ENCODE measurements around the gene ALPP.
"Not testable (repeated sequence)": the region's sequence is repeated elsewhere in the genome, so short reads cannot be mapped to it uniquely, and the experiment has no call there.

DNA sequence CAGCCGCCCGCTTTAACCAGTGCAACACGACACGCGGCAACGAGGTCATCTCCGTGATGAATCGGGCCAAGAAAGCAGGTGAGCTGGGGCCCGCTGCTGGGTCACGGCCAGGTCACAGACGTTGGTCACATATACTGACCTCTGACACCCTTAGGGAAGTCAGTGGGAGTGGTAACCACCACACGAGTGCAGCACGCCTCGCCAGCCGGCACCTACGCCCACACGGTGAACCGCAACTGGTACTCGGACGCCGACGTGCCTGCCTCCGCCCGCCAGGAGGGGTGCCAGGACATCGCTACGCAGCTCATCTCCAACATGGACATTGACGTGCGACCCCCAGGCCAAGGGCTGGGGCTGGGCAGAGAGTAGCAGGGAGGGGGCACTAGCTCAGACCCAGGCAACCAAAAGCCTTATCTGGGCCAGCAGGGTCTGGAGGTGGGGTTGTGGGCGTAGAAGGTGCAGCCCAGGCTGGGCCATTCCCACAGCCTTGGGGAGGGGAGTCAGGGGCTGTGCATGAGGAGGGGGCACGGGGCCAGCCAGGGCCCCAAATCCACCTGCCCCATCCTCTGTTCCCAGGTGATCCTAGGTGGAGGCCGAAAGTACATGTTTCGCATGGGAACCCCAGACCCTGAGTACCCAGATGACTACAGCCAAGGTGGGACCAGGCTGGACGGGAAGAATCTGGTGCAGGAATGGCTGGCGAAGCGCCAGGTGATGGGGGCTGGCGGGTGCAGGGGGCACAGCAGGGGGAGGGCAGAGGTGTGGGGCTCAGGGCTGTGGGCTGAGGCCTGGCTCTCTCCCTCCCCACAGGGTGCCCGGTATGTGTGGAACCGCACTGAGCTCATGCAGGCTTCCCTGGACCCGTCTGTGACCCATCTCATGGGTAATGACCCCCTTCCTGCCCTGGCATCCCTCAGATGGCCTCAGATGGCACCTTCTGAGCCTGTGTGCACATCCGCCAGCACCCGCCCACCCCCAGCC is 1.3 kb downstream of the ALPP start:
- TF ChIP-seq, protein P1, sequence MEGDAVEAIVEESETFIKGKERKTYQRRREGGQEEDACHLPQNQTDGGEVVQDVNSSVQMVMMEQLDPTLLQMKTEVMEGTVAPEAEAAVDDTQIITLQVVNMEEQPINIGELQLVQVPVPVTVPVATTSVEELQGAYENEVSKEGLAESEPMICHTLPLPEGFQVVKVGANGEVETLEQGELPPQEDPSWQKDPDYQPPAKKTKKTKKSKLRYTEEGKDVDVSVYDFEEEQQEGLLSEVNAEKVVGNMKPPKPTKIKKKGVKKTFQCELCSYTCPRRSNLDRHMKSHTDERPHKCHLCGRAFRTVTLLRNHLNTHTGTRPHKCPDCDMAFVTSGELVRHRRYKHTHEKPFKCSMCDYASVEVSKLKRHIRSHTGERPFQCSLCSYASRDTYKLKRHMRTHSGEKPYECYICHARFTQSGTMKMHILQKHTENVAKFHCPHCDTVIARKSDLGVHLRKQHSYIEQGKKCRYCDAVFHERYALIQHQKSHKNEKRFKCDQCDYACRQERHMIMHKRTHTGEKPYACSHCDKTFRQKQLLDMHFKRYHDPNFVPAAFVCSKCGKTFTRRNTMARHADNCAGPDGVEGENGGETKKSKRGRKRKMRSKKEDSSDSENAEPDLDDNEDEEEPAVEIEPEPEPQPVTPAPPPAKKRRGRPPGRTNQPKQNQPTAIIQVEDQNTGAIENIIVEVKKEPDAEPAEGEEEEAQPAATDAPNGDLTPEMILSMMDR (IDR thresholded peaks at IDR 0.05; ENCODE audit: low read length), result not testable (repeated sequence)
- TF ChIP-seq EZH2 (IDR thresholded peaks at IDR 0.05; ENCODE audit: borderline replicate concordance, low read length), result not testable (repeated sequence)
